GM18519 (cell line): ENCODE measurements around the gene PARN.
"Not testable (repeated sequence)": the region's sequence is repeated elsewhere in the genome, so short reads cannot be mapped to it uniquely, and the experiment has no call there.

ENCODE experiments used
- ATAC-seq: cut with Tn5 transposase; IDR thresholded peaks from one replicate; pipeline ENCODE4 v1.9.1; 2021; ENCODE audit warnings: mild to moderate bottlenecking, moderate library complexity; ENCODE audit not compliant: unreplicated experiment, low FRiP score

PARN gene

DNA sequence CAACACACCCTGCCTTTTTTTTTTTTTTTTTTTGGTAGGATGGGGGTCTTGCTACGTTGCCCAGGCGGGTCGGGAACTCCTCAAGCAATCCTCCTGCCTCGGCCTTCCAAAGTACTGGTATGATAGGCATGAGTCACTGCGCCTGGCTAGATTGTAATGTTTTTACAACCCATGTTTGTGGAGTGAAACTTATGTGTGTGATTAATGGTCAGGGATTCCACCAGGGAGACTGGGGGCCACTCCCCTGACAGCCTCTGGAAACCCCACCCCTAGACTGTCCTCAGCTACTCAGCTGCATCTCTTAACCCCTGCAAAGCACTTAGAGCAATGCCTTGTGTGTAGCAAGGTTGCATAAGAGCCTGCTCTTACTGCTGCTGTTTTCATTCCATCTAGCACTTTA lies 220.5 kb downstream of the PARN start:
- no peak for ATAC-seq

DNA sequence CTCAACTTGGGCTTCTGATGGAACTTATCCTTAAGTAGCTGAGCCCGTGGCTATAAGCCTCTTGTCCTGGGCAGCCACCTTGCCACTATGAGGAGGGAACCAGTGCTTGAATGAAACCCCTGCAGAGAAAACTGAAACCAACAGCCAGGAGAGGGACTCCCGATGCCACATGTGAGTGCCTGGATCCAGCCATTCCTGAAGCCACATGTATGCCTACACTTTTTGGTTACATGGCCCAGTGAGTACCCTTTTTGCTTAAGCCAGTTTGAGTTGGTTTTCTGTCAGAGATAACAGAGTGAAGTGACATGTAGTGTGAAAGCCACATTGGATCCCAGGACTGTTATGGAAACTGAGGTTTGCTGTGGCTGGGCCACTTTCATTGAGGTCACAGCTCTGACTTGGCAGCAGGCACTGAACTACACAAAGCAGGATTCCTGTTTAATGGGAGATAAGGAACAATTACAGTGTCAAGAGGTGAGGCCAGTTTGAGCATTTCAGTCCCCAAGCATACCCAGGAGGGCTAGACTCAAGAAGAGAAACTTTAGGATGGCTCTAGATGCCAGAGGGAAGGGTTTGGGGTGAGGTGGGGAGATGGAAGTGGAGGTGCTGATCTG lies 222.2 kb downstream of the PARN start:
- ATAC-seq: no peak

DNA sequence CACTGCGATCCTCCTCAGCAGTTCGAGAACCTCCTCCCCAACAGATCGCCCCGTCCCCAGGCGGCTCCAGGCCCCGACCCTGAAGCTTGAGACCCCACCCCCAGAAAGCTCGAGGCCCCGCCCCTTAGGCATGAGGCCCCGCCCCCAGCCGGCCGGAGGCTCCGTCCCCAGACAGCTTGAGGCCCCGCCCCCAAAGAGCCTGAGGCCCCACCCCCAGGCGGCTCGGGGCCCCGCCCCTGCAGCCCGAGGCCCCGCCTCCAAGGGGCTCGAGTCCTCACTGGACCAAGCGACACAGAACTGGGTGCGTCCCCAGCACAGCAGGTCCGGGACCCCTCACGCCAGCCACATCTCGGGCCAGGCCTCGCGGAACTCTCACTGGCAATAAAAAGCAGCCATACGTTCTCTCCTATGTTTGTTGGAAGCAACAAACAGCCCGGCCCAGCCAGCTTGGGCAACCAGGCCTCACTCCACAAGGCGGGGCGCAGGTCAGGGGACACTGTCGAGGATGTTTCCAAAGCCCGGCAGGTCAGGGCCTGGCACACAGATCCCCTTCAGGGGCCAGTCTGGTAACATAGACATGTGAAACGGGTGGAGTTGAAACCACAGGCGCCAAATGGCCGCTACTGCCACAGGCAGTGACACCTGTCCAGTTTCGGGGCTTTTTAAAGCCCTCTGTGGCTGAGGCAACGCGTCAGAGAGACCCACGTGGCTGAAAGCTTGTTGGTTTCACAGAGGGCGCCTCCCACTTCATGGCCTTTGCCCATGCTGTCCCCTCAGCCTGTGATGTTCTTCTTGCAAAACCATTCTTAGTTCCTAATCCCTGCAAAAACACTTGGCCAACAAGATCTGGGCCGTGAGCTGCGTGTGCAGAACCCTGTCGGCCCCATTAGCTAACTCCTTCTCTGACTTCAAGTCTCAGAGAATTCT lies 224.2 kb downstream of the PARN start:
- ATAC-seq: peak; percentile 77

DNA sequence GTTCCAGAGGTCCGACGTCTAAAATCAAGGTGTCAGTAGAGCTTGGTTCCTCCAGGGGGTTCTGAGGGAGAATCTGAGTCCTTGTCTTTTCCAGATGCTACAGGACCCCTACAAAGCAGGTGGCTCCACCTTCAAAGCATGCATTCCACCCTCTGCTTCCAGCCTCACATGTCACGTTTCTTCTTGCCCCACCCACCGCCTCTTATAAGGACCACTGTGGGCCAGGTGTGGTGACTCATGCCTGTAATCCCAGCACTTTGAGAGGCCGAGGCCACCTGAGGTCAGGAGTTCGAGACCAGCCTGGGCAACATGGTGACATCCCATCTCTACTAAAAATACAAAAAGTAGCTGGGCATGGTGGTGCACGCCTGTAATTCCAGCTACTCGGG lies 227.1 kb downstream of the PARN start:
- ATAC-seq: not testable (repeated sequence)

DNA sequence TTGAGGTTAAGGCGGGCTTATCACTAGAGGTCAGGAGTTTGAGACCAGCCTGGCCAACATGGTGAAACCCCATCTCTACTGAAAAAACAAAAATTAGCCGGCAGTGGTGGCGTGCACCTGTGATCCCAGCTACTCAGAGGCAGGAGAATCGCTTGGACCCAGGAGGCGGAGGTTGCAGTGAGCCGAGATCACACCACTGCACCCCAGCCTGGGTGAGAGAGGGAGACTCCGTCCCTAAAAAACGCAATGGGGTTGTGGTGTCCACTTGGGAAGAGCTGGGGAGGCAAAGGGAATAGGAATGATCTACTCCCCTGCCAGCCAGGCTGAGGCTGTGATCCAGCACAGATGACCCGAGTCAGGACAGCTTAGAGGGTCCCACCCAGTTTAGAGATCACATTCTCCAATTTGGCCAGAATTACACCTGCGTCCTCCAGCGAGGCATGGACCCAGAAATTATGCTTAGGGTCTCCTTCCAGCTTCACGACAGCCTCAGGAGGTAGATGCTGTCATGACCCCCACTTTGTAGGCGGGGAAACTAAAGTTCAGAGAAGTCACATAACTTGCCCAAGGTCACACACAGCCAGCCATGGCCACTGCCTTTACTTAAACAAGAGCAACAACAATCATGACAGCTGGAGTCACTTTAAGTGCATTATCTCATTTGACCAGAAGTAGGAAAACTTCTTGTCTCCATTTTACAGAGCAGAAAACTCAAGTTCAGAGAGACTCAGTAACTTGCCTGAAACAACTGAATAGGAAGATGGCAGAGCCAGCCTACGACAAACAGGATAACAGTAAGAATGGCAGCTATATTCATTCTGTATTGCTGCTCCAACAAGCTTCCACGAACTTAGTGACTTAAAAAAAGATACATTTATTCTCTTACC lies 227.7 kb downstream of the PARN start:
- not testable (repeated sequence) for ATAC-seq

DNA sequence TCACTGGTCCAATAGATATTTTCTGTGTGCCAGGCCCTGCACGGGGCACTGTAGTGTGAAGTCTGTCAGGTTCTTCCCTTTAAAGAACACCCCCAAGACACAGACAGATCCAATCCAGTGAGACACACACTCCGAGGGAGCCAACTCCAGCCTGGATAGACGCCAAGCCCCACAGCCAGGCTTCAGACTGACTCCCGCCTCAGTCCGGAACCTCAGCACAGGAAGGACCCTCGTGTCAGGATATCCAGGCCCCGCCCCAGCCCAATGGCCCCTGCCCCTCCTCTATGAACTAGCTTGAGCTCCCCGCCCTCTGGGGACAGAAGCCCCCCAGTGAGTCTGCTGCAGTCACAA lies 228.4 kb downstream of the PARN start:
- not testable (repeated sequence) for ATAC-seq

DNA sequence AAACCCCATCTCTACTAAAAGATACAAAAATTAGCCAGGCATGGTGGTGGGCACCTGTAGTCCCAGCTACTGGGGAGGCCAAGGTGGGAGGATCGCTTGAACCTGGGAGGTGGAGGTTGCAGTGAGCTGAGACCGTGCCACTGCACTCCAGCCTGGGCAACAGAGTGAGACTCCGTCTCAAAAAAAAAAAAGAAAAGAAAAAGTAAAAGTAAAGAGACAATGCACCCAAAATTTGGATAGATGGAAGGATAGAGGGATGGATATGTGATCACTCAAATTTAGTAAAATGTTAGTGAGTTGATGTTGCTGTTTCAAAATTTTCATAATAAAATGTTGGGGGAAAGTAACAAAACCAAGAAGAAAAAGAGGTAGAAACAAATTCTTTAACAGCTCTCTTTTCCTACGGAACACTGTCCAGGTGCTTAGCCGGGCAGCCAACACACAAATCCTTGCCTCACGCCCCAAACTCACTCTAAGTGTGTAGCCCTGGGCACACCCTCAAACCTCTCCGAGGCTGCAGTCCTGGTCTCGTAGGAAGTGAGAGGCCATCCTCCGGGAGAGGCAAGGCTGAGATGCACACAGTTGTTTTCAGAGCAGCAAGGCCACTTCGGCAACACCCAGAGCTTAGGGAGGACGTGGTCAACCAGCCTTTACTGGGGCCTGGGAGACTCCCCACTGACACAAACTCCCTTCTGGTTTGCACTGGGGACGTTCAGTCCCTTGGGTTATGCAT lies 228.9 kb downstream of the PARN start:
- not testable (repeated sequence) for ATAC-seq

DNA sequence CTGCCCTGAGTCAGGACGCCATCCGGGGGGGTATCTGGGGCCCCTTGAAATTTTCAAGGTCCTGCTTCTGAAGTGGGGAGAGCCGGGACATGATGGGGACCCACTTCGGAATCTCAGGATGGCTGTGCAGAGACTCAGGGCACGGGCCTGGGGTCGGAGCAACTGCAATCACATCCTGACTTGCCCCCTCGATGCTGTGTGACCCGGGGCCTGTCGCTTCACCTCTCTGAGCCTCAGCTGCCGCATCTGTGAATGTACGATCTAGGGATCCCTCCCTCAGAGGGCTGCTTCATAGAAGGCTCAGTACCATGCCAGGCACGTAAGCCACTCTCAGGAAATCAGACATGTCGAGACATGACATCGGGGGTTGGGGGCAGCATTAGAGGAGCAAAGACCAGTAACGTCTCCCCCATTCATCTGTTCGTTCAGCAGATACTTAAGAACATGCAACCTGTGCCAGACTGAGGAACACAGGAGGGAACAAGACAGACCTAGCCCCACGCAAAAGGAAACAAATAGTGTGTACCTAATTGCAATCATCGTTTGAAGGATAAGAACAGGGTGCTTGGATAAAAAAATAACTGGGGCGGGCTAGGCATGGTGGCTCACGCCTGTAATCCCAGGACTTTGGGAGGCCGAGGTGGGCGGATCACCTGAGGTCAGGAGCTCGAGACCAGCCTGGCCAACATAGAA lies 229.6 kb downstream of the PARN start:
- no peak for ATAC-seq

DNA sequence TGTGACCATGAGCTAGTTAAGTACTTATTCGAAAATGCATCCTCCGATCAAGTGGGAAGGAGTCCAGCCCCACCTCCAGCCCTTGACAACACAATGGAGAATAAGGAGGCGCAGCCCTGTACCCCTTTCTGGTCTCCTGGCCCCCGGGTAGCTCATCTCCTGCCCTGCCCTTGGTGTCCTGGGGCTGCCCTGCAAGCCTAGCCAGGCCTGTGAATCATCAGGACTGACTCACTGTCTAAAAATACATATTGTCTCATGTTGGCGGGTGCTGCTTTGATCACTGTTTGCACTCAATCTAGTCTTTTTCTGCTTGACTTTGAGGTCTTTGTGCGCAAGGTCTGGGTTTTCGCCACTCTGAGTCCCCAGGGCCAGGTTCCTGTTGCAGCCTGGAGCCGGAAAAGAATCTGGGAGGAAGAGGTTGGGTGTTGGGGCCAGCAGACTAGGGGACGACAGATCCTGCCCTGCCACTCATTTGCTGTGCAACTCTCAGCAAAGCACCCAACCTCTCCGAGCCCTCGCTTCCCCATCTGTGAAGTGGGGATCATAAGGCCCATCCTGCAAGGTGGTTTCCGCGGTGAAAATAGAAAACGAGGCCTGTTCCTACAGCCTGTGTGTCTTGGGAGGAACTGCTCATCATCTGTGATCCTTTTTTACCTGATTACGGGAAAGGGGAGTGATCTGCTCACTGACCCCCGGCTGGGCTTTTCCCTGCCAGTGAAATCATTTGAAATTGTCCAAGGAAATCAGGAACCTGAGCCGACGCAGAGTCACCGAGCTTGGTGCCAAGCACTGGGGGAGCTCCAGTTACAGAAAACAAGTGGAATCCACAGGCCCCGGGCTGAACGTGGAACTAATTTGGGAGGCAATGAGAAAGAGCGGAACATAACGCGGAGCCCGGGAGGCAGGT lies 230.4 kb downstream of the PARN start:
- ATAC-seq: peak; percentile 72

DNA sequence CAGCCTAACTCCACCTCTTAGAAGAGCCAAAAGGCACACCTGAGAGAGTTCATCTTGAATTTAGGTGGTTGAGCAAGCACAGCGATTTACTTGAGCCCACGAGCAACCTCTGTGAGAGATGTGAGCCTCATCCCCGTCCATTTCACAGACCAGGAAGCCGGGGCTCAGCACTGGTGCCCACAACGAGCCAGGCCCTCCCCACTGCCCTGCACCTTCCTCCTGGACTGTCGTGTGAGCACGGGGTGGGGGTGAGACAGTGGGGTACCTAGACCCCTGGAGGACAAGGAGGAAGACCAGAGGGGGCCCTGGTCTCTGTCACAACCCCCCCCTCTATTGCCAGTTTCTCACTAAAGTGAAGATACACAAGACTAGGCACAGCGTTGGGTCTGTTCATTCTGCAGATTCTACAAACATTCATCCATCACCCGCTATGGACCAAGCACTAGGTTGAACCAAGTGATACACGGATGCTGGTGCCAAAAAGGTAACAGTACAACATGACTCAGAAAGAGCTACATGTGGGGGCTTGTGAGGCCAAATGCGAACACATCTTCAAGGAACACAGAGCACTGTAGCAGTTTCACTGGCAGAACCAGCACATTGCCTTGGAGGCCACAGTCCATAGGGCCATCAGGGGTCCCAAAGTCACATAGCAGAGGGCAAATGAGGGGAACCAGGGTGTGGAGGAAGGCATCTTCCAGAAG lies 231.9 kb downstream of the PARN start:
- no peak for ATAC-seq

DNA sequence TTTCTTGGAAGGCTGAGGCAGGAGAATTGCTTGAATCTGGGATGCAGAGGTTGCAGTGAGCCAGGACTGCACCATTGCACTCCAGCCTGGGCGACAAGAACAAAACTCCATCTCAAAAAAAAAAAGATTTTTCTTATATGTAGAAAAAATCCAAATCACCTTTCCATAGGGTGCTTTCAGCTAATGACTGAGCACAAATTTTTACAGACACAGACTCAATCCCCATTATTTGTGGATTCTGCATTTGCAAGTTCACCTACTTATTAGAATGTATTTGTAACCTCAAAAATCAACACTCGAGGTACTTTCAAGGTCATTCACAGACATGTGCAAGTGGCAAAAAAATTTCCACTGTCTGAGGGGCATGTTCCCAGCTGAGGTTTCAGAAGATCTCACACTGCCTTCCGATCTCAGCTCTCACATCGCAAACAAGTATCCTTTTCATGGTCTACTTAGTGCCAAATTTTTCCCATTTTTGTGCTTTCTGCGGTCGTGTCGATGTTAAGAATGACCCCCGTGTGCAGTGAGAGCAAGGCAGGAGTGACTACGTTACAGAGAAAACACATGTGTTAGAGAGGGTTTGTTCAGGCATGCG lies 234.3 kb downstream of the PARN start:
- ATAC-seq: not testable (repeated sequence)

DNA sequence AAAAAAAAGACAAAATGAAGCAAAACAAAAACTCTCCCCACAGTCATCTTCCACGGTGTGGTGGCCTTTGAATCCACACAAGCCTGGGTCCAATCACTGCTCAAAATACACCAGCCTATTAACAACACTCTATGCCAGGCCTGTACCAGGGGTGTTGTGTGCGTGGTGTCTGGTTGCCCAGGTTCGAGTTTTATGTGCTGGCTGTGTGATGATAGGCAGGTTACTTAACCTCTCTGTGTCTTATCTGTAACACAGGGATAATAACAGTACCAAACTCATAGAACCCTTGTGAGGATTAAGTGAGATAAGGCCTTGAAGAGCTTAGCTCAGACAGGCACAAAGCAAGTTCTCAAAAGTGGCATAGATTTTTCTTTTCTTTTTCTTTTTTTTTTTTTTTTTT lies 235.2 kb downstream of the PARN start:
- ATAC-seq: no peak

DNA sequence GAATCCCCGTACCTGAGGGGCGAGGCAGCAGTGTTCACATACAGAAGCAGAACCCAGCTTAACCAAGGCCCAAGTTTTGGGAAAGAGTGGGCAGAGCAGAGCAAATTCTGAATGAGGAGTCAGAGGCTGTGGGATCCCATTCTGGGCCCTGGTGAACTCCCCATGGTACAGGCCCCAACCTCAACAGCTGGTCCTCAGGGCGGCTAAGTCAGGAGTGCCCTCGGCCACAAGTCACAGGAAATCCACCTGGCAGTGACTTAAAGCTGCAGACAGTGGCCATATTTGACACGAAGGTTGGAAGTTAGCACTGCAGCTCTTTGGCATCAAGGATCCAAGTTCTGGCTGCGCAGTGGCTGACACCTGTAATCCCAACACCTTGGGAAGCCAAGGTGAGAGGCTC lies 237.1 kb downstream of the PARN start:
- ATAC-seq: no peak

DNA sequence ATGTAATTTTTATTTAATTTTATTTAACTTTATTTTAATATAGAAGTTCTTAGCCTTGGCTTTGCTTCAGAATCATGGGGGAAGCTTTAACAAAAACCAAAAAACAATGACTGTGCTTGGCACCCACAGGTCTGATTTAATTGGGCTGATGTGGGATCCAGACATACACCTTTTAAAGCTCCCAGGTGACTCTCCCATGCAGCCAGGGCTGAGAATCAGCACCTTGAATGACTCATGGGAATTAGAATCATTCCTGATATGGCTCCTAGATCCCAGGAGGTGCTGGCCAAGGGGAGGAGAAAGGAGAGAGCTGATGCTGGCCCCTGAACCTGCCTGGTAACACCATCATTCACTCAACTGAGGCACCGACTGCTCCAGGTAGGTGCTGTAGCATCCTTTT lies 240.7 kb downstream of the PARN start:
- no peak for ATAC-seq

DNA sequence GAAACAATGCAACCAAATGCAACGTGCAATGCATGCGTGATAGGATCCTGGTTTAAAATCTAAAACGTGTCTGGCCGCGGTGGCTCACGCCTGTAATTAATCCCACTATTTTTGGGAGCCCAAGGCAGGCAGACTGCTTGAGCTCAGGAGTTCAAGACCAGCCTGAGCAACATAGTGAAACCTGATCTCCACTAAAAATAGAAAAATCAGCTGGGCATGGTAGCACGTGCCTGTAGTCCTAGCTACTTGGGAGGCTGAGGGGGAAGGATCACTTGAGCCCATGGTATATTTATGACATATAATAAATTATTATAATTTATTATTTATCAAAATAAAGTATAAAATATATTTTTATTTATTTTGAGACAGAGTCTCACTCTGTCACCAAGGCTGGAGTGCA lies 241.8 kb downstream of the PARN start:
- no peak for ATAC-seq

DNA sequence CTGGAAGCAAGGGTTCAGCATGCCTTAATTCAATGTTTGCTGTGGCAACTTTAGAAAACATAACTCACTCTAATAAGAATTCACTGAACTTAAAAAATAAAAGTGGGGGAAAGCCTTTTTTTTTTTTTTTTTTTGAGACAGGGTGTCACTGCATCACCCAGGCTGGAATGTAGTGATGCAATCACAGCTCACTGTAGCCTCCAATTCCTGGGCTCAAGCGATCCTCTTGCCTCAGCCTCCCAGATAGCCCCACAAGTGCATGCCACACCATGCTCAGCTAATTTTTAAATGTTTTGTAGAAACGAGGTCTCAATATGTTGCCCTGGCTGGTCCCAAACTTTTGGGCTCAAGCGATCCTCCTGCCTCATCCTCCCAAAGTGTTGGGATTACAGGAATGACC lies 243.9 kb downstream of the PARN start:
- ATAC-seq: no peak
